DND-41 (cell line): ENCODE data around the gene EP400.

Experiments used
- EZH2 ChIP-seq: IDR thresholded peaks from 3 replicates; pipeline ENCODE4 v1.6.1; 2012; ENCODE audit warnings: borderline replicate concordance, low read depth, mild to moderate bottlenecking, moderate library complexity, low read length, inconsistent platforms; ENCODE audit not compliant: severe bottlenecking
- TF ChIP-seq, protein P1 (sequence below): IDR thresholded peaks from 2 replicates; pipeline ENCODE4 v1.5.1; 2012; ENCODE audit warnings: borderline replicate concordance, low read length, moderate library complexity, mild to moderate bottlenecking; ENCODE audit not compliant: poor library complexity, severe bottlenecking; ENCODE audit errors: extremely low read depth

DNA sequence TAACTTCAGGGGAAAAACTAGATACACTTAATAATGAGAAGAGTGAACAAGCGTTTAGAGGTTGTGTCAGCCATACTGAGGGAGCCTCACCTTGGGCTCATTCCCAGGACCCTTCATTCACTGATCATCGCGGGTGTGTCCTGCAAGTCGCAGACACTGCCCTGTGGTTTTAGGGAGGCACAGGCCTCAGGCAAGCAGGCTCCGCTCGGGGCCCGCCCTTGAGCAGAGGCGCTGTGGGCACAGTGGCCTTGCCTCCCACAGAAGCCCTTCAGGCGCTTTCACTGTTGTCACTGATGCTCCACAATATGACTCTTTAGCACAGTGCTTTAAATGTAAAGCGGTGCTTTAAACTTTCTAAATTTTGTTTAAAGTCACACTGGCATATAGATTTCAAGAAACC lies 127.0 kb downstream of the EP400 start:
- TF ChIP-seq, protein P1, sequence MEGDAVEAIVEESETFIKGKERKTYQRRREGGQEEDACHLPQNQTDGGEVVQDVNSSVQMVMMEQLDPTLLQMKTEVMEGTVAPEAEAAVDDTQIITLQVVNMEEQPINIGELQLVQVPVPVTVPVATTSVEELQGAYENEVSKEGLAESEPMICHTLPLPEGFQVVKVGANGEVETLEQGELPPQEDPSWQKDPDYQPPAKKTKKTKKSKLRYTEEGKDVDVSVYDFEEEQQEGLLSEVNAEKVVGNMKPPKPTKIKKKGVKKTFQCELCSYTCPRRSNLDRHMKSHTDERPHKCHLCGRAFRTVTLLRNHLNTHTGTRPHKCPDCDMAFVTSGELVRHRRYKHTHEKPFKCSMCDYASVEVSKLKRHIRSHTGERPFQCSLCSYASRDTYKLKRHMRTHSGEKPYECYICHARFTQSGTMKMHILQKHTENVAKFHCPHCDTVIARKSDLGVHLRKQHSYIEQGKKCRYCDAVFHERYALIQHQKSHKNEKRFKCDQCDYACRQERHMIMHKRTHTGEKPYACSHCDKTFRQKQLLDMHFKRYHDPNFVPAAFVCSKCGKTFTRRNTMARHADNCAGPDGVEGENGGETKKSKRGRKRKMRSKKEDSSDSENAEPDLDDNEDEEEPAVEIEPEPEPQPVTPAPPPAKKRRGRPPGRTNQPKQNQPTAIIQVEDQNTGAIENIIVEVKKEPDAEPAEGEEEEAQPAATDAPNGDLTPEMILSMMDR, result no peak
- TF ChIP-seq EZH2, result no peak
